Activated CD8-positive, alpha-beta memory T cell treated with anti-CD3 and anti-CD28 coated beads, Interleukin-2, amount 10 ng/mL, durations not matched to agents 7 days and 5 days (primary cell): Measurements from ENCODE around the gene SLC44A1. TPM values are rescaled to one million over a fixed set of nuclear protein-coding genes. Genes with fewer than 3 reads are reported as not detected.

ENCODE experiments used
- ATAC-seq: fragments of 150-1000 bp; cut with Tn5 transposase; one replicate; pipeline ENCODE4 v1.10.0; 2021; ENCODE audit warnings: moderate library complexity
- CTCF ChIA-PET: fragments of 350-600 bp; sonication (Branson Sonifier 250); formaldehyde crosslinking; loops from one replicate; lab custom pipeline; 2021; ENCODE audit warnings: antibody characterized with exemption; lab: Charles Lee
- DNase-seq: peaks from one replicate; pipeline ENCODE4 v3.0.0-alpha.2; 2020
- H3K27ac Mint-ChIP-seq: one replicate; pipeline ENCODE4 v1.8.0; 2021; ENCODE audit warnings: mild to moderate bottlenecking, mixed read lengths
- H3K27me3 Mint-ChIP-seq: one replicate; pipeline ENCODE4 v1.8.0; 2021; ENCODE audit warnings: mixed read lengths
- H3K36me3 Mint-ChIP-seq: one replicate; pipeline ENCODE4 v1.8.0; 2021; ENCODE audit warnings: mild to moderate bottlenecking, mixed read lengths
- H3K4me1 Mint-ChIP-seq: one replicate; pipeline ENCODE4 v1.8.0; 2021; ENCODE audit warnings: mixed read lengths
- H3K4me3 Mint-ChIP-seq: one replicate; pipeline ENCODE4 v1.8.0; 2021; ENCODE audit warnings: mild to moderate bottlenecking, moderate library complexity, mixed read lengths
- H3K9me3 Mint-ChIP-seq: one replicate; pipeline ENCODE4 v1.8.0; 2022; ENCODE audit warnings: low read depth, mixed read lengths
- total RNA-seq, 2 experiments: library from RNA; stranded (reverse); gene quantifications; one replicate each; pipeline ENCODE4 v1.2.3, GENCODE V29; 2021

The SLC44A1 gene
- total RNA-seq, 2 experiments from 2014 or later, result 4.9 to 10.3 TPM

DNA sequence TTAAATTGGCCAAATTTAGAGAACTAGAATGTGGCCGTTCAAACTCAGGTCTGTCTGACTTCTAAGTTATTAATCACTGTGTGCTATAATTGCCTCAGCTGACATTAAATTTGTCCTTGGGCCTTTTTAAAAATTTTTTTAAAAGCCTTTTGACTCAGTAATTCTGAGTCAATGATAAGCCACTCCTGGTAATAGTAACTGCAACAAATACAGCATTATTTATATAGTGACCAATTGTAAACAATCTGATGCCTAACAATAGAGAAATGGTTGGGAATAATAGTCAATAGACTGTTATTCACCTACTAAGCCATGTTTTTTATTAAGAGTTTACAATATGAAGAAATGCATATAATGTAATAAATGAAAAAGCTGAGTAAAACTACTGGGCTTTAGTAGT lies 132.4 kb downstream of the SLC44A1 start:
- ATAC-seq, result no peak
- Mint-ChIP-seq H3K9me3 (no peaks in the 10 kb centered on the region), H3K36me3 (no peaks in the 10 kb centered on the region)

GRCh38 chr9:105385381-105385985 lies 141.0 kb downstream of the SLC44A1 start:
- peak overlapping the region; percentile 83 for H3K27ac Mint-ChIP-seq
- peak overlapping the region; percentile 84 for H3K4me3 Mint-ChIP-seq
- peaks cover 14% of the 10 kb centered on the region for H3K27me3 Mint-ChIP-seq
- DNase-seq (peak; percentile 60), ATAC-seq (peak; percentile 96)
- H3K36me3 Mint-ChIP-seq, result peaks cover 2% of the 10 kb centered on the region
- H3K4me1 Mint-ChIP-seq, result peaks cover 19% of the 10 kb centered on the region
- CTCF ChIA-PET, result interaction anchor here (0.8 to 1.4 kb wide), 6 partner anchors 11 to 140 kb away, joined by 3 to 4 read pairs (median 3); no protein-coding TSS in a partner anchor
- no peaks in the 10 kb centered on the region for H3K9me3 Mint-ChIP-seq

More for the DNA sequence above, 132.4 kb downstream of the SLC44A1 start:
- Mint-ChIP-seq H3K4me3 (no peak overlapping the region), H3K27ac (no peak overlapping the region), H3K4me1 (peaks cover under 1% of the 10 kb centered on the region), H3K27me3 (no peaks in the 10 kb centered on the region)
- CTCF ChIA-PET, result no interaction called here
- no peak for DNase-seq

GRCh38 chr9:105389796-105390195 lies 145.3 kb downstream of the SLC44A1 start:
- H3K4me3 Mint-ChIP-seq, result no peak overlapping the region
- CTCF ChIA-PET, result no interaction called here
- ATAC-seq (no peak), DNase-seq (no peak)
- peaks cover 2% of the 10 kb centered on the region for H3K36me3 Mint-ChIP-seq
- no peaks in the 10 kb centered on the region for H3K9me3 Mint-ChIP-seq
- no peak overlapping the region for H3K27ac Mint-ChIP-seq
- H3K4me1 Mint-ChIP-seq, result peaks cover 16% of the 10 kb centered on the region
- H3K27me3 Mint-ChIP-seq, result peaks cover 21% of the 10 kb centered on the region

DNA sequence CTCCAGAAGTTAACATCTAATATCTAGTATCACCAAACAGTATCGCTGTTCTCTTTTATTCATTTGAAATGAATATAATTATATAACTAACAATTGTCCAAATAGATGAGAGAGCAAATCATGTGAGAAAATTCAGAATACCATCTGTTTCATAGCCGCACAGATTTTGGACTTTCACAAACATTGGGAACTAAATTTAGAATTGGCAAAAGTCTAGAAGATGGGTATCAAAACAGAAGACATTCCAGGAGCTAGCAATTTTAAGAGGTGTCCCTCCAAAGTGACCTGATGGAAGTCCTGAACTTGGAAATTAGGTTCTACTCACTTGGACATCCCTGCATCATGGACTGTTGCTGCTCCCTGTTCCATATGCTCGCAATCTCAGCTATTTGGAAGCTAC lies 146.4 kb downstream of the SLC44A1 start:
- Mint-ChIP-seq H3K4me1 (peaks cover 9% of the 10 kb centered on the region), H3K27me3 (peaks cover 22% of the 10 kb centered on the region), H3K27ac (no peak overlapping the region), H3K4me3 (no peak overlapping the region), H3K36me3 (peaks cover 2% of the 10 kb centered on the region), H3K9me3 (no peaks in the 10 kb centered on the region)
- DNase-seq (no peak), ATAC-seq (no peak)
- CTCF ChIA-PET, result no interaction called here

- Mint-ChIP-seq H3K4me3 (no peak overlapping the region), H3K9me3 (no peaks in the 10 kb centered on the region), H3K27me3 (peaks cover 26% of the 10 kb centered on the region), H3K27ac (no peak overlapping the region), H3K4me1 (peaks cover 8% of the 10 kb centered on the region), H3K36me3 (peaks cover 2% of the 10 kb centered on the region)
- CTCF ChIA-PET, result no interaction called here
- DNase-seq, result no peak
- ATAC-seq, result no peak
These were observed 146.8 kb downstream of the SLC44A1 start for GRCh38 chr9:105391288-105391687.

DNA sequence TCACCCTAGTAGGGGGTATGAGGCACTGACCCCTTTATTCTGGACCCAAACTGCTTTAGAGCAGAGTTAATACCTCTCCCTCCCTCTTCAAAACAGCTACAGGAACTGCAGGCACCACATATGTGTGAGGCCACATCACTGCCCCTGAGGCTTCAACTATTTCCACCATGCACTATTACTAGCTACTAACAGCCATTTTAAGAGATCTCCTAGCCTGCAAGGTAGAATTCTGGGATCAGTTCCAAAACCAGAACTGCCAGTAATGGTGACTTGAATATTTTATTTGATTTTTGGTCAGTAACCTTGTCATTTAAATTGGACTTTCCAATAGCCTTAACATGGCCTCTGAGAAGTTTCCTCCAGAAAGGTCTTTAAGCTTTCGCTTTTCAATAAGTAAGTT lies 148.1 kb downstream of the SLC44A1 start:
- H3K9me3 Mint-ChIP-seq, result no peaks in the 10 kb centered on the region
- CTCF ChIA-PET, result interaction anchor here (0.7 to 1.3 kb wide), 3 partner anchors 148 to 529 kb away, joined by 3 to 4 read pairs (median 4); partner anchors contain the start of gene SLC44A1
- H3K27me3 Mint-ChIP-seq, result peaks cover 34% of the 10 kb centered on the region
- peaks cover 2% of the 10 kb centered on the region for H3K36me3 Mint-ChIP-seq
- H3K27ac Mint-ChIP-seq, result no peak overlapping the region
- H3K4me1 Mint-ChIP-seq, result peaks cover 4% of the 10 kb centered on the region
- H3K4me3 Mint-ChIP-seq, result no peak overlapping the region
- ATAC-seq (no peak), DNase-seq (no peak)

GRCh38 chr9:105393576-105394344 lies 149.3 kb downstream of the SLC44A1 start:
- no peaks in the 10 kb centered on the region for H3K9me3 Mint-ChIP-seq
- peaks cover 2% of the 10 kb centered on the region for H3K36me3 Mint-ChIP-seq
- no peaks in the 10 kb centered on the region for H3K4me1 Mint-ChIP-seq
- DNase-seq, result no peak
- H3K27ac Mint-ChIP-seq, result no peak overlapping the region
- CTCF ChIA-PET, result no interaction called here
- no peak for ATAC-seq
- H3K4me3 Mint-ChIP-seq, result no peak overlapping the region
- H3K27me3 Mint-ChIP-seq, result peaks cover 39% of the 10 kb centered on the region

GRCh38 chr9:105396441-105396840 lies 152.0 kb downstream of the SLC44A1 start:
- no peak overlapping the region for H3K27ac Mint-ChIP-seq
- CTCF ChIA-PET, result interaction anchor here (1.2 to 1.4 kb wide), 2 partner anchors 10 to 14 kb away, joined by 3 to 4 read pairs; no protein-coding TSS in a partner anchor
- ATAC-seq (no peak), DNase-seq (no peak)
- peaks cover 46% of the 10 kb centered on the region for H3K27me3 Mint-ChIP-seq
- H3K4me1 Mint-ChIP-seq, result no peaks in the 10 kb centered on the region
- H3K4me3 Mint-ChIP-seq, result no peak overlapping the region
- no peaks in the 10 kb centered on the region for H3K9me3 Mint-ChIP-seq
- peaks cover 2% of the 10 kb centered on the region for H3K36me3 Mint-ChIP-seq

GRCh38 chr9:105396901-105397300 lies 152.4 kb downstream of the SLC44A1 start:
- DNase-seq, result no peak
- H3K27ac Mint-ChIP-seq, result no peak overlapping the region
- peaks cover 50% of the 10 kb centered on the region for H3K27me3 Mint-ChIP-seq
- no peak for ATAC-seq
- CTCF ChIA-PET, result interaction anchor here (1.4 kb wide), 1 partner anchor 15 kb away, joined by 3 read pairs; no protein-coding TSS in a partner anchor
- H3K36me3 Mint-ChIP-seq, result peaks cover 2% of the 10 kb centered on the region
- no peaks in the 10 kb centered on the region for H3K9me3 Mint-ChIP-seq
- no peak overlapping the region for H3K4me3 Mint-ChIP-seq
- no peaks in the 10 kb centered on the region for H3K4me1 Mint-ChIP-seq

GRCh38 chr9:105399117-105399516 lies 154.7 kb downstream of the SLC44A1 start:
- ATAC-seq (no peak), DNase-seq (no peak)
- H3K27me3 Mint-ChIP-seq, result peaks cover 64% of the 10 kb centered on the region
- CTCF ChIA-PET, result no interaction called here
- H3K4me3 Mint-ChIP-seq, result no peak overlapping the region
- H3K4me1 Mint-ChIP-seq, result peaks cover 11% of the 10 kb centered on the region
- no peaks in the 10 kb centered on the region for H3K9me3 Mint-ChIP-seq
- no peak overlapping the region for H3K27ac Mint-ChIP-seq
- no peaks in the 10 kb centered on the region for H3K36me3 Mint-ChIP-seq

- Mint-ChIP-seq H3K4me1 (peaks cover 35% of the 10 kb centered on the region), H3K27ac (no peak overlapping the region), H3K9me3 (peaks cover under 1% of the 10 kb centered on the region)
These were observed 157.2 kb downstream of the SLC44A1 start for GRCh38 chr9:105401651-105402050.

GRCh38 chr9:105403552-105404248 lies 159.2 kb downstream of the SLC44A1 start:
- no peak for DNase-seq
- no peak overlapping the region for H3K27ac Mint-ChIP-seq
- CTCF ChIA-PET, result interaction anchor here (1.1 kb wide), 1 partner anchor 11 kb away, joined by 4 read pairs; no protein-coding TSS in a partner anchor

More at GRCh38 chr9:105401651-105402050, 157.2 kb downstream of the SLC44A1 start:
- no peak for ATAC-seq
- H3K27me3 Mint-ChIP-seq, result peaks cover 74% of the 10 kb centered on the region
- CTCF ChIA-PET, result interaction anchor here (0.9 to 1.2 kb wide), 2 partner anchors 16 to 41 kb away, joined by 3 read pairs; no protein-coding TSS in a partner anchor
- H3K36me3 Mint-ChIP-seq, result peaks cover 7% of the 10 kb centered on the region
- H3K4me3 Mint-ChIP-seq, result no peak overlapping the region
- DNase-seq, result no peak

More at GRCh38 chr9:105403552-105404248, 159.2 kb downstream of the SLC44A1 start:
- no peak for ATAC-seq
- Mint-ChIP-seq H3K4me1 (peaks cover 38% of the 10 kb centered on the region), H3K27me3 (peaks cover 69% of the 10 kb centered on the region), H3K36me3 (peaks cover 14% of the 10 kb centered on the region), H3K9me3 (peaks cover 3% of the 10 kb centered on the region), H3K4me3 (no peak overlapping the region)
